K562 (cell line): ENCODE measurements around the gene POLR3K. TPM values are rescaled to one million over a fixed set of nuclear protein-coding genes. Genes with fewer than 3 reads are reported as not detected.

Experiments
- CAMTA2 ChIP-seq: fragments of 250-450 bp; sonication (Bioruptor Pico); conservative IDR thresholded peaks from 2 replicates; pipeline ENCODE4 v1.5.1; 2022
- FIP1L1 ChIP-seq: fragments of 200-400 bp; formaldehyde crosslinking; IDR thresholded peaks from 2 replicates; pipeline ENCODE4 v1.6.1; 2018; ENCODE audit warnings: mild to moderate bottlenecking, low read depth, low read length; ENCODE audit not compliant: poor library complexity, severe bottlenecking
- FOXA1 ChIP-seq: fragments of 450-650 bp; IDR thresholded peaks from 2 replicates; pipeline ENCODE4 v1.6.1; 2016; ENCODE audit warnings: mild to moderate bottlenecking, borderline replicate concordance
- GTF2A2 ChIP-seq: IDR thresholded peaks from 2 replicates; pipeline ENCODE4 v1.6.1; 2016; ENCODE audit warnings: mild to moderate bottlenecking, missing genetic modification characterization, missing compliant biosample characterization
- HDAC8 ChIP-seq: fragments of 450-650 bp; IDR thresholded peaks from 2 replicates; pipeline ENCODE4 v1.6.1; 2016; ENCODE audit warnings: mild to moderate bottlenecking, missing genetic modification characterization, moderate library complexity, missing compliant biosample characterization
- L3MBTL2 ChIP-seq: fragments of 450-650 bp; IDR thresholded peaks from 2 replicates; pipeline ENCODE4 v1.6.1; 2016; ENCODE audit warnings: mild to moderate bottlenecking, moderate library complexity
- MTA3 ChIP-seq: fragments of 450-650 bp; formaldehyde crosslinking; IDR thresholded peaks from 2 replicates; pipeline ENCODE4 v1.6.1; 2017; ENCODE audit warnings: mild to moderate bottlenecking, borderline replicate concordance
- NFRKB ChIP-seq: fragments of 450-650 bp; IDR thresholded peaks from 2 replicates; pipeline ENCODE4 v1.6.1; 2016; ENCODE audit warnings: low read depth
- PTRF ChIP-seq: fragments of 450-650 bp; IDR thresholded peaks from 2 replicates; pipeline ENCODE4 v1.6.1; 2016; ENCODE audit warnings: mild to moderate bottlenecking, missing genetic modification characterization, missing compliant biosample characterization
- TAF1 ChIP-seq: IDR thresholded peaks from 2 replicates; pipeline ENCODE4 v1.6.1; 2011; ENCODE audit warnings: mild to moderate bottlenecking, low read length, moderate library complexity; ENCODE audit not compliant: insufficient read depth, control insufficient read depth, severe bottlenecking; ENCODE audit errors: extremely low read depth
- TGIF2 ChIP-seq: sonication (generic); formaldehyde crosslinking; IDR thresholded peaks from 2 replicates; pipeline ENCODE4 v1.8.1; 2022; ENCODE audit warnings: mild to moderate bottlenecking, missing genetic modification reagents, moderate library complexity
- ZKSCAN3 ChIP-seq: fragments of 250-450 bp; sonication (Bioruptor Pico); IDR thresholded peaks from 2 replicates; pipeline ENCODE4 v1.4.0; 2020
- ZNF140 ChIP-seq: fragments of 250-450 bp; sonication (Bioruptor Pico); IDR thresholded peaks from 2 replicates; pipeline ENCODE4 v1.8.0; 2021; ENCODE audit warnings: moderate library complexity, mild to moderate bottlenecking, inconsistent platforms
- ZNF76 ChIP-seq: fragments of 250-450 bp; sonication (Bioruptor Pico); IDR thresholded peaks from 2 replicates; pipeline ENCODE4 v1.4.0; 2020; ENCODE audit warnings: mild to moderate bottlenecking, moderate library complexity, borderline replicate concordance
- ZNF764 ChIP-seq: fragments of 250-450 bp; sonication (Bioruptor Pico); IDR thresholded peaks from 2 replicates; pipeline ENCODE4 v1.4.0; 2020; ENCODE audit warnings: low read depth, mild to moderate bottlenecking, moderate library complexity
- ZNF766 ChIP-seq: fragments of 200-800 bp; sonication (Bioruptor generic); conservative IDR thresholded peaks from 2 replicates; pipeline ENCODE4 v1.6.1; 2016; ENCODE audit warnings: missing genetic modification characterization, missing compliant biosample characterization
- ZNF79 ChIP-seq: fragments of 250-450 bp; sonication (Bioruptor Pico); IDR thresholded peaks from 2 replicates; pipeline ENCODE4 v1.4.0; 2020; ENCODE audit warnings: low read depth, mild to moderate bottlenecking, moderate library complexity
- polyA plus RNA-seq, 8 experiments: library from polyadenylated mRNA; depleted of rRNA in 4 of 8; stranded (reverse) in 5 of 8; unstranded in 3 of 8; fragments of >200 nt; fragmentation: Nextera tagmentation in 2 of 8; fragmentation: Illumina TruSeq in 1 of 8; extraction: Ambion mirVana in 2 of 8; extraction: Trizol in 1 of 8; gene quantifications; 2 replicates each; pipeline versions ENCODE4 v1.2.1 to v1.2.3, GENCODE V29; 2011 to 2014; ENCODE audit warnings: inconsistent platforms in 1 of 8, missing spikeins in 1 of 8
- total RNA-seq, 7 experiments: library from RNA; depleted of rRNA in 6 of 7; stranded (reverse); fragments of >200 nt in 6 of 7; fragmentation: Illumina TruSeq in 2 of 7; extraction: Trizol in 2 of 7; gene quantifications; 2 replicates each; pipeline versions ENCODE4 v1.2.1 to v1.2.3, GENCODE V29; 2011 to 2021; ENCODE audit warnings: low replicate concordance in 1 of 7
- TF ChIP-seq, protein P1 (sequence below): fragments of 450-650 bp; IDR thresholded peaks from 2 replicates; pipeline ENCODE4 v1.6.1; 2017; ENCODE audit warnings: antibody characterized with exemption
- TF ChIP-seq, protein P2 (sequence below): sonication (generic); formaldehyde crosslinking; IDR thresholded peaks from 2 replicates; pipeline ENCODE4 v1.8.0; 2022; ENCODE audit warnings: mild to moderate bottlenecking, missing genetic modification reagents
- TF ChIP-seq, protein P3 (sequence below): fragments of 200-400 bp; formaldehyde crosslinking; IDR thresholded peaks from 2 replicates; pipeline ENCODE4 v1.6.1; 2017; ENCODE audit warnings: mild to moderate bottlenecking, low read depth, low read length, moderate library complexity
- TF ChIP-seq, protein P4 (sequence below): fragments of 450-650 bp; formaldehyde crosslinking; conservative IDR thresholded peaks from 2 replicates; pipeline ENCODE4 v1.4.0; 2022; ENCODE audit warnings: mild to moderate bottlenecking, missing genetic modification characterization

Gene POLR3K
- total and polyA plus RNA-seq, 9 of the 15 experiments (the other 6 are each of a cell fraction or from before 2014, with no cell fraction given): 42.1 to 315 (median 86.7) TPM

DNA sequence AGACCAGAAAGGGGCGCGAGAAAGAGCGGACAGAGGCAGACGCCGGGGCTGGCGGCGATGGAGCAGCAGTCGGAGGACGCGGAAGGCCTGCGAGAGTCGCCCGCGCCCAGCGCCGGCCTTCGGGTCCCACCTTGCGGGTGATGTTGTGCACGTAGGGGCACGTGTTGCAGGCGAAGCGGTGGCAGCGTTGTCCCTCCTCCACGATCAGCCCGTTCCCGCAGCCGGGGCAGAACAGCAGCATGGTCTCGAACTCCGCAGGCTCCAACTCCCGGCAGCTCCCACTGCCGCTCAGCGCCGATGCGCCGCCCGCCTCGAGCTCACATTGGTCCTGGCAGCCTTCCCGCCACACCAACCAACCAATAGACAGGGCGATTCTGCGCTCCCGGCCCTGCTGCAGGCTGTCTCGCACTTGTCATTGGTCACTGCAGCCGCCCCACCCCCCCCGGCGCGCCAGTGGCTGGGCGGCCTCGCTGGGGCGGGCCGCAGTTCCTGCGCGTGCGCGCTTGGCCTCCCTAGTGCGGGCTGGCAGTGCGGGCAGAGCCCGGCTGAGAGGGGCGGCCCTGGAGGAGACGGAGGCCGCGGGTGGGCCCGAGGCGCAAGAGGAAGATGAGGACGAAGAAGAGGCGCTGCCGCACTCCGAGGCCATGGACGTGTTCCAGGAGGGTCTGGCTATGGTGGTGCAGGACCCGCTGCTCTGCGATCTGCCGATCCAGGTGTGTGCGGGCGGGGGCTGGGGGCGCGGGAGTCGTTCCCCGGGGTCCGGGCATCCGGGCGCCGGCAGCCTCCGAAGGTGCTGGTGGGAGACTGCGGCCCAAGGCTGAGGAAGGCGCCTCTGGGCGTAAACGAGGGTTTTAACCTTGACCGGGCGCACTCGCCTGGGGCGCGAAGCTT lies at the start of gene POLR3K, which contains the start of gene SNRNP25 (continued):
- 0 out of 2 replicates have a peak, but pooled peaks have one; percentile 36 for TF ChIP-seq HDAC8 (tag)
- TF ChIP-seq TGIF2: no peak
- peak; percentile 83 for TF ChIP-seq TAF1
- TF ChIP-seq, protein P1, sequence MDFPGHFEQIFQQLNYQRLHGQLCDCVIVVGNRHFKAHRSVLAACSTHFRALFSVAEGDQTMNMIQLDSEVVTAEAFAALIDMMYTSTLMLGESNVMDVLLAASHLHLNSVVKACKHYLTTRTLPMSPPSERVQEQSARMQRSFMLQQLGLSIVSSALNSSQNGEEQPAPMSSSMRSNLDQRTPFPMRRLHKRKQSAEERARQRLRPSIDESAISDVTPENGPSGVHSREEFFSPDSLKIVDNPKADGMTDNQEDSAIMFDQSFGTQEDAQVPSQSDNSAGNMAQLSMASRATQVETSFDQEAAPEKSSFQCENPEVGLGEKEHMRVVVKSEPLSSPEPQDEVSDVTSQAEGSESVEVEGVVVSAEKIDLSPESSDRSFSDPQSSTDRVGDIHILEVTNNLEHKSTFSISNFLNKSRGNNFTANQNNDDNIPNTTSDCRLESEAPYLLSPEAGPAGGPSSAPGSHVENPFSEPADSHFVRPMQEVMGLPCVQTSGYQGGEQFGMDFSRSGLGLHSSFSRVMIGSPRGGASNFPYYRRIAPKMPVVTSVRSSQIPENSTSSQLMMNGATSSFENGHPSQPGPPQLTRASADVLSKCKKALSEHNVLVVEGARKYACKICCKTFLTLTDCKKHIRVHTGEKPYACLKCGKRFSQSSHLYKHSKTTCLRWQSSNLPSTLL: no peak
- no peak for TF ChIP-seq CAMTA2 (CRISPR knock-in tag)
- TF ChIP-seq PTRF: no peak
- TF ChIP-seq NFRKB: no peak
- TF ChIP-seq ZNF766 (CRISPR knock-in tag): no peak
- TF ChIP-seq ZKSCAN3 (CRISPR knock-in tag): no peak
- TF ChIP-seq, protein P2, sequence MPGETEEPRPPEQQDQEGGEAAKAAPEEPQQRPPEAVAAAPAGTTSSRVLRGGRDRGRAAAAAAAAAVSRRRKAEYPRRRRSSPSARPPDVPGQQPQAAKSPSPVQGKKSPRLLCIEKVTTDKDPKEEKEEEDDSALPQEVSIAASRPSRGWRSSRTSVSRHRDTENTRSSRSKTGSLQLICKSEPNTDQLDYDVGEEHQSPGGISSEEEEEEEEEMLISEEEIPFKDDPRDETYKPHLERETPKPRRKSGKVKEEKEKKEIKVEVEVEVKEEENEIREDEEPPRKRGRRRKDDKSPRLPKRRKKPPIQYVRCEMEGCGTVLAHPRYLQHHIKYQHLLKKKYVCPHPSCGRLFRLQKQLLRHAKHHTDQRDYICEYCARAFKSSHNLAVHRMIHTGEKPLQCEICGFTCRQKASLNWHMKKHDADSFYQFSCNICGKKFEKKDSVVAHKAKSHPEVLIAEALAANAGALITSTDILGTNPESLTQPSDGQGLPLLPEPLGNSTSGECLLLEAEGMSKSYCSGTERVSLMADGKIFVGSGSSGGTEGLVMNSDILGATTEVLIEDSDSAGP (CRISPR knock-in tag): no peak
- TF ChIP-seq, protein P3, sequence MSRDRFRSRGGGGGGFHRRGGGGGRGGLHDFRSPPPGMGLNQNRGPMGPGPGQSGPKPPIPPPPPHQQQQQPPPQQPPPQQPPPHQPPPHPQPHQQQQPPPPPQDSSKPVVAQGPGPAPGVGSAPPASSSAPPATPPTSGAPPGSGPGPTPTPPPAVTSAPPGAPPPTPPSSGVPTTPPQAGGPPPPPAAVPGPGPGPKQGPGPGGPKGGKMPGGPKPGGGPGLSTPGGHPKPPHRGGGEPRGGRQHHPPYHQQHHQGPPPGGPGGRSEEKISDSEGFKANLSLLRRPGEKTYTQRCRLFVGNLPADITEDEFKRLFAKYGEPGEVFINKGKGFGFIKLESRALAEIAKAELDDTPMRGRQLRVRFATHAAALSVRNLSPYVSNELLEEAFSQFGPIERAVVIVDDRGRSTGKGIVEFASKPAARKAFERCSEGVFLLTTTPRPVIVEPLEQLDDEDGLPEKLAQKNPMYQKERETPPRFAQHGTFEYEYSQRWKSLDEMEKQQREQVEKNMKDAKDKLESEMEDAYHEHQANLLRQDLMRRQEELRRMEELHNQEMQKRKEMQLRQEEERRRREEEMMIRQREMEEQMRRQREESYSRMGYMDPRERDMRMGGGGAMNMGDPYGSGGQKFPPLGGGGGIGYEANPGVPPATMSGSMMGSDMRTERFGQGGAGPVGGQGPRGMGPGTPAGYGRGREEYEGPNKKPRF: no peak
- TF ChIP-seq L3MBTL2: peak; percentile 90
- TF ChIP-seq GTF2A2 (tag): no peak
- TF ChIP-seq ZNF76 (CRISPR knock-in tag): 0 out of 2 replicates have a peak, but pooled peaks have one; percentile 10
- peak; percentile 60 for TF ChIP-seq FIP1L1
- no peak for TF ChIP-seq FOXA1
- 0 out of 2 replicates have a peak, but pooled peaks have one; percentile 34 for TF ChIP-seq ZNF764 (CRISPR knock-in tag)
- TF ChIP-seq ZNF140 (CRISPR knock-in tag): no peak
- TF ChIP-seq, protein P4, sequence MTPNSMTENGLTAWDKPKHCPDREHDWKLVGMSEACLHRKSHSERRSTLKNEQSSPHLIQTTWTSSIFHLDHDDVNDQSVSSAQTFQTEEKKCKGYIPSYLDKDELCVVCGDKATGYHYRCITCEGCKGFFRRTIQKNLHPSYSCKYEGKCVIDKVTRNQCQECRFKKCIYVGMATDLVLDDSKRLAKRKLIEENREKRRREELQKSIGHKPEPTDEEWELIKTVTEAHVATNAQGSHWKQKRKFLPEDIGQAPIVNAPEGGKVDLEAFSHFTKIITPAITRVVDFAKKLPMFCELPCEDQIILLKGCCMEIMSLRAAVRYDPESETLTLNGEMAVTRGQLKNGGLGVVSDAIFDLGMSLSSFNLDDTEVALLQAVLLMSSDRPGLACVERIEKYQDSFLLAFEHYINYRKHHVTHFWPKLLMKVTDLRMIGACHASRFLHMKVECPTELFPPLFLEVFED (CRISPR knock-in tag): no peak
- no peak for TF ChIP-seq ZNF79 (CRISPR knock-in tag)
- no peak for TF ChIP-seq MTA3
